Upper lobe of left lung (tissue), 6 donors: ENCODE data around the gene ZNG1E. TPM values are rescaled to one million over a fixed set of nuclear protein-coding genes. Genes with fewer than 3 reads are reported as not detected.
A peak's percentile ranks its signal among the peaks of the same experiment; 100 is the strongest.
"Not testable (repeated sequence)": the region's sequence is repeated elsewhere in the genome, so short reads cannot be mapped to it uniquely, and the experiment has no call there.

ENCODE experiments used
- ATAC-seq, 2 donors: fragments of 200-7000 bp; cut with Tn5 transposase; one replicate each; pipeline ENCODE4 v1.9.1; 2022; ENCODE audit warnings: mild to moderate bottlenecking in 2 of 2, moderate library complexity in 2 of 2; ENCODE audit not compliant: low FRiP score in 2 of 2
- DNase-seq, 2 donors: peaks; one replicate each; pipeline ENCODE4 v3.0.0-alpha.2; 2019 to 2020
- H3K27ac ChIP-seq, 4 donors: fragments of 200-600 bp; sonication (generic); one replicate each; pipeline ENCODE4 v1.5.1; 2016 to 2019
- H3K27me3 ChIP-seq, 4 donors: fragments of 200-600 bp; sonication (generic); one replicate each; pipeline ENCODE4 v1.5.1; 2017 to 2019
- H3K36me3 ChIP-seq, 4 donors: fragments of 200-600 bp; sonication (generic); one replicate each; pipeline ENCODE4 v1.5.1; 2016 to 2019
- H3K4me1 ChIP-seq, 4 donors: fragments of 200-600 bp; sonication (generic); one replicate each; pipeline ENCODE4 v1.5.1; 2018 to 2019
- H3K4me3 ChIP-seq, 4 donors: fragments of 200-600 bp; sonication (generic); one replicate each; pipeline ENCODE4 v1.5.1; 2017 to 2019; ENCODE audit warnings: mild to moderate bottlenecking in 2 of 4, moderate library complexity in 1 of 4
- H3K9me3 ChIP-seq, 4 donors: fragments of 200-600 bp; sonication (generic); one replicate each; pipeline ENCODE4 v1.5.1; 2018 to 2019
- POLR2AphosphoS5 ChIP-seq, 2 donors: sonication (generic); formaldehyde crosslinking; IDR thresholded peaks; one replicate each; pipeline ENCODE4 v1.5.1; 2017; ENCODE audit warnings: antibody characterized with exemption in 2 of 2
- WGBS, 2 donors: methylation state at CpG; one replicate each; pipeline ENCODE4 v1.1.5; 2017 to 2018; 5-methylcytosine and 5-hydroxymethylcytosine counted together
- total RNA-seq, 6 donors: library from RNA; depleted of rRNA in 4 of 6; stranded (reverse); fragments of >200 nt in 4 of 6; gene quantifications; one replicate each; pipeline versions ENCODE4 v1.1.0 to v1.2.1, GENCODE V29; 2016 to 2021
- TF ChIP-seq, protein P1 (sequence below), 6 experiments: fragments of 450-650 bp in 4 of 6; fragments of 200-600 bp in 2 of 6; sonication (generic) in 2 of 6; IDR thresholded peaks; one replicate each; pipeline ENCODE4 v1.5.1; 2016 to 2019; ENCODE audit warnings: antibody characterized with exemption in 6 of 6
- donor health status: DM: no; HTN: no; CAD: no; lungs with moderate emphysema.
- donor health status: DM: no; HTN: yes; CAD: no; lungs with severe emphysema.

ZNG1E gene
- 10 to 100 TPM; 27.0 to 65.6 (median 37.1) TPM for total RNA-seq

DNA sequence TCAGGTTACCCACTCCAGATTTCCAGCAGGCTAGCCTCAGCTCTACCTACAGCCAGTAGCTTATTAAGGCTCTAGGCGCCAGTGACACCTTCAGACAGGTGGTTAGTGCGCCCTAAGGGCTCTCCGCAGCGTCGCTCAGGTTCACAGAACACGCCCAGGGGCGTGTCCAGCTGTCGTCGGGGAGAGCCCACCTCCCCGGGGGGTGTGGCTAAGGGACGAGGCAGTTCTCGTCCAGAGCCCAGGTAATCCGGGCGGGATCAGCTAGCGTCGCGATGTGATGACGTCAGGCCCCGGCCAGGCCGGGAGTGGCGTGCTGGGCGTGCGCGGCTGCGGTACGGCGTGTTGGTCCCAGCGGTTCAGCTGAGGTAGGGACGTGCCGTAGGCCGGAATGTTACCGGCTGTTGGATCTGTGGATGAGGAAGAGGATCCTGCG lies at the start of gene ZNG1E:
ZNG1E (plus strand) TSS at position 340 of the 433 bp plus-strand sequence; CDS start at position 389, 49 bp downstream.
- peak within 1 kb of the TSS; percentile 48 to 71 (median 60) for H3K27ac ChIP-seq
- peak; percentile 75 to 91 for DNase-seq
- TF ChIP-seq POLR2AphosphoS5 (IDR thresholded peaks at IDR 0.05), result peak in 1 of 2 donors; percentile 25
- H3K36me3 ChIP-seq, H3K9me3 ChIP-seq, H3K27me3 ChIP-seq, H3K4me1 ChIP-seq, ATAC-seq: not testable (repeated sequence)
- WGBS, 2 donors, result 0 to 3% methylated on average over 2 to 4 of the region's 33 CpGs
- H3K4me3 ChIP-seq, result peak within 1 kb of the TSS in 3 of 4 donors; percentile 41 to 50 (median 48)

DNA sequence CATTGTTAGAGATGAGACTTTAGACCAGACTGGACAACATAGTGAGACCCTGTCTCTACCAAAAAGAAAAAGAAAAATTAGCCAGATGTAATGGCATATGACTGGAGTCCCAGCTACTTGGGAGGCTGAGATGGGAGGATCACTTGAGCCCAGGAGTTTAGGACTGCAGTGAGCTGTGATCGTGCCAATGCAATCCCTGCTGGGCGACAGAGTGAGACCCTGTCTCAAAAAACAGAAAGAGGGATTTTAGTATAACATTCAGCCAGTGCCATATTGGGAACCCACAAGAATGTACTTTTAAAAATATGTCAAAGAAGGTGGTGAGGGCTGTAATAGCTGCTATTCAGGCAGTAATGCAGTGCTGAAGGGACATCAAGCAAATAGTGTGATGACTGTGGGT lies 2.1 kb upstream of the ZNG1E start:
- not testable (repeated sequence) for DNase-seq, H3K4me1 ChIP-seq, H3K4me3 ChIP-seq, H3K9me3 ChIP-seq, H3K36me3 ChIP-seq, ATAC-seq, H3K27ac ChIP-seq, H3K27me3 ChIP-seq
- 87 to 89% methylated on average over 2 of the region's 2 CpGs for WGBS, 2 donors

DNA sequence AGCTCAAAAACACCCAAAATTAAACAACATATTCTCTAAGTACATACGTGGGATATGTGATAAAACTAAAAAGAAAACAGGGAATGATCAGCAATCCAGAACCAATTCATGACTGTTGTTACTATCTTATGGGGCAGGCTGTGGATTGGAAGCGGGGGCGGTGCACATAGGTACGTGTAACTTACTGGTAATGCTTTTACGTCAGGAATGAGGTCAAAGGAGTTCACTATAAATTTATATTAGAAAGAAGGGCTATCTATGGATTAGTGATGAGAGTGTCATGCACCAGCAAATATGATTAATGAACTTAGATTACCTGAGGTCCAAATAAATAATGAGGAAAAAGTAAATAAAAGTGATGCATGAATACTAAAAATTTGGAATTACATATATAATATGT lies 710 bp upstream of the ZNG1E start:
- 40 to 44% methylated on average over 4 to 5 of the region's 5 CpGs for WGBS, 2 donors
- not testable (repeated sequence) for H3K9me3 ChIP-seq, H3K4me3 ChIP-seq, H3K27me3 ChIP-seq, H3K27ac ChIP-seq, ATAC-seq, DNase-seq, H3K4me1 ChIP-seq, H3K36me3 ChIP-seq

DNA sequence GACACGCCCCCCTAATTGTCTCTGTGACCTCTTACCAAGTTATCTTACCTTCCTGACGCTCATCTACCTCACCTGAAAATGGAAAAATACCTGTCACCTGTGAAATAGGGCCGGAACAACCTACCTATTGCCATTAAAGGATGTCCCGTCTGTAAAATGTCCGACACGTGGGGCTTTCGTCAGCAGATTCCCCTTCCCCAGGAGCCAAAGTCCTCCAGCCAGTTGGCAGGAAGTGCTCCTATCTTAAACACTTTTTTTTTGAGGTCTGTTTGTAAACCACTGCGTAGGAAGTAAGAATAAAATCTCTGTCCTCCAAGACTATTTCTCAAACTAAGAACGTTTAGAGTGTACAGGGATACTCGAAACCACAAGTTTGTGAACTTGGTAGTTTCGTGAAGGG lies 661 bp downstream of the ZNG1E start:
- not testable (repeated sequence) for H3K27me3 ChIP-seq, H3K36me3 ChIP-seq, H3K9me3 ChIP-seq, ATAC-seq, H3K4me1 ChIP-seq
- peak overlapping the region in 3 of 4 donors; percentile 24 to 38 (median 37) for H3K4me3 ChIP-seq
- peak overlapping the region in 1 of 4 donors; percentile 53 for H3K27ac ChIP-seq
- 0 to 3% methylated on average over 5 of the region's 11 CpGs for WGBS, 2 donors
- DNase-seq, result peak in 1 of 2 donors; percentile 67

DNA sequence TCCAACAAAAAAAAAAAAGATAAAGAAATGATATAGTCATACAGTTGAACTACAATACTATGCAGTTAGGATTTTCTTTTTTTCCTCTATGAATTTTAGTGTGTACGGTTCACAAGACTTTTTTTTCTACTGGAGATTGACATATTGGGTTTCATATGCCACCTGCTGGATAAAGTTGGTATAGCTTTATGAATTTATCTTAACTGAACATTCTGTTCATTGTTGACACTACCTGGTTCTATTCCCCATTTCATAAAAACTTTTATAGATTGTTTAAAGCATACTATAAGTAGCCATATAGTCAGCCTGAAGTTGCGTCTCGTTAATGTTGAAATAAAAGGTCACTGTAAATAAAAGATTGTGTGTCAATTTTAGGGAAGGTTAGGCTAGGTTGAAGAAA lies 2.8 kb downstream of the ZNG1E start:
- ATAC-seq, result not testable (repeated sequence)
- 24 to 30% methylated on average over 3 of the region's 3 CpGs for WGBS, 2 donors

DNA sequence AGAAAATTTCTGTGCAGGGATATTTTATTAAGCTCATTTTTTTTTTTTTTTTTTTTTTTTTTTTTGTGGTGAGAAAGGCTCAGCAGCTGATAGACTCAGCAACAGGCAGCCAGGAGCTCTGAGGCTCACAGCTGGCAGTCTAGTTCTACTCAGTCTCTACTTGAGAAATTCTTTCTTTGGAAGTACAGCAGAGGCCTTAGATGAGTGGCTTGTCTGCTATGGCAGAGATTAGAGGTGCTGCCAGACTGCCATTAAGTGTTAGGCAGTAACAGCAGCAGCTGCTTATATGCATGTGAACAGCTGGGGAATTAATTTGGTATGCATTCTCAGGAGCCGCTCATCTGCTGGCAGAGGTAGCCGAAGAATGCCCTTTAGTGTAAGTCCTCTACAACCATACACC lies 27.8 kb downstream of the ZNG1E start:
- H3K9me3 ChIP-seq, H3K4me1 ChIP-seq, H3K36me3 ChIP-seq, ATAC-seq, H3K4me3 ChIP-seq, H3K27me3 ChIP-seq, H3K27ac ChIP-seq: not testable (repeated sequence)
- no CpG with 5 or more reads among the region's 2 CpGs for WGBS, 2 donors
- DNase-seq, result peak in 1 of 2 donors; percentile 32

More for the DNA sequence above, 2.8 kb downstream of the ZNG1E start:
- not testable (repeated sequence) for H3K9me3 ChIP-seq, H3K36me3 ChIP-seq, H3K4me3 ChIP-seq, H3K27ac ChIP-seq, H3K27me3 ChIP-seq, H3K4me1 ChIP-seq, DNase-seq
- TF ChIP-seq, protein P1, sequence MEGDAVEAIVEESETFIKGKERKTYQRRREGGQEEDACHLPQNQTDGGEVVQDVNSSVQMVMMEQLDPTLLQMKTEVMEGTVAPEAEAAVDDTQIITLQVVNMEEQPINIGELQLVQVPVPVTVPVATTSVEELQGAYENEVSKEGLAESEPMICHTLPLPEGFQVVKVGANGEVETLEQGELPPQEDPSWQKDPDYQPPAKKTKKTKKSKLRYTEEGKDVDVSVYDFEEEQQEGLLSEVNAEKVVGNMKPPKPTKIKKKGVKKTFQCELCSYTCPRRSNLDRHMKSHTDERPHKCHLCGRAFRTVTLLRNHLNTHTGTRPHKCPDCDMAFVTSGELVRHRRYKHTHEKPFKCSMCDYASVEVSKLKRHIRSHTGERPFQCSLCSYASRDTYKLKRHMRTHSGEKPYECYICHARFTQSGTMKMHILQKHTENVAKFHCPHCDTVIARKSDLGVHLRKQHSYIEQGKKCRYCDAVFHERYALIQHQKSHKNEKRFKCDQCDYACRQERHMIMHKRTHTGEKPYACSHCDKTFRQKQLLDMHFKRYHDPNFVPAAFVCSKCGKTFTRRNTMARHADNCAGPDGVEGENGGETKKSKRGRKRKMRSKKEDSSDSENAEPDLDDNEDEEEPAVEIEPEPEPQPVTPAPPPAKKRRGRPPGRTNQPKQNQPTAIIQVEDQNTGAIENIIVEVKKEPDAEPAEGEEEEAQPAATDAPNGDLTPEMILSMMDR (IDR thresholded peaks at IDR 0.05), result peak in 1 of 6 experiments; percentile 9

DNA sequence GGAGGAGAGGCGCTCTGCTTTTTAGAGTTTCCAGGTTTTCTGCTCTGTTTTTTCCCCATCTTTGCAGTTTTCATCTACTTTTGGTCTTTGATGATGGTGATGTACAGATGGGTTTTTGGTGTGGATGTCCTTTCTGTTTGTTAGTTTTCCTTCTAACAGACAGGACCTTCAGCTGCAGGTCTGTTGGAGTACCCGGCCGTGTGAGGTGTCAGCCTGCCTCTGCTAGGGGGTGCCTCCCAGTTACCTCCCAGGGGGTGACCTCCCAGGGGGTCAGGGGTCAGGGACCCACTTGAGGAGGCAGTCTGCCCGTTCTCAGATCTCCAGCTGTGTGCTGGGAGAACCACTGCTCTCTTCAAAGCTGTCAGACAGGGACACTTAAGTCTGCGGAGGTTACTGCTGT lies 38.7 kb downstream of the ZNG1E start:
- WGBS, 2 donors, result 60 to 90% methylated on average over 2 to 3 of the region's 5 CpGs
- H3K4me3 ChIP-seq, DNase-seq, ATAC-seq, H3K9me3 ChIP-seq, H3K27me3 ChIP-seq, H3K27ac ChIP-seq, H3K4me1 ChIP-seq, H3K36me3 ChIP-seq: not testable (repeated sequence)

DNA sequence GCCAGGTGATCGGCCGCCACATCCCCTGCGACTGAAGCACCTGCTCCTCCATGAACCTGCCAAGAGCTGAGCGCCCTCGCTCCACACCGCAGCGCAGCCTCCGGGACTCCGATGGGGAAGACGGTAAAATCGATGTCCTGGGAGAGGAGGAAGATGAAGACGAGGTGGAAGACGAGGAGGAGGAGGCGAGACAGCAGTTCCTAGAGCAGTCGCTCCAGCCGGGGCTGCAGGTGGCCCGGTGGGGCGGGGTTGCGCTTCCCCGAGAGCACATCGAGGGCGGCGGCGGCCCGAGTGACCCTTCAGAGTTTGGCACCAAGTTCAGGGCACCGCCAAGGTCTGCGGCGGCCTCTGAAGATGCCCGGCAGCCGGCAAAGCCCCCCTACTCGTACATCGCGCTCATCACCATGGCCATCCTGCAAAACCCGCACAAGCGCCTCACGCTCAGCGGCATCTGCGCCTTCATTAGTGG lies 61.4 kb downstream of the ZNG1E start, which contains the start of gene FOXD4L4:
FOXD4L4 (plus strand) TSS at position 51 of the 469 bp plus-strand sequence; CDS start at position 51, 0 bp downstream.
- not testable (repeated sequence) for H3K4me1 ChIP-seq, ATAC-seq, H3K36me3 ChIP-seq, H3K9me3 ChIP-seq, H3K27ac ChIP-seq, H3K4me3 ChIP-seq, H3K27me3 ChIP-seq
- 22 to 25% methylated on average over 15 to 20 of the region's 38 CpGs for WGBS, 2 donors
- peak; percentile 15 to 81 for DNase-seq

DNA sequence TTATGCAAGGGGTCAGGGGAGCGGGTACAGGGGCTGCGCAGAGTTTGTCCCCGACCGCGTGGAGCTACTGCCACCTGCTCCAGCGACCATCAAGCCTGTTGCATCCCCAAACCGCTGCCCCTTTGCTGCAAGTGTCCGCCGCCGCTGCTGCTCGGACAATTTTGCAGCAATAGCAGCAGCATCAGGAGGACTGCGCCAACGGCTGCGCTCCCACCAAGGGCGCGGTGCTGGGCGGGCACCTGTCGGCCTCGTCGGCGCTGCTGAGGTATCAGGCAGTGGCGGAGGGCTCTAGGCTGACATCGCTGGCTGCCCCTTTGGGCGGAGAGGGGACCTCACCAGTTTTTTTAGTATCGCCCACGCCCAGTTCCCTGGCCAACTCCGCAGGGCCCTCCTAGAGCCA lies 62.4 kb downstream of the ZNG1E start:
- H3K9me3 ChIP-seq, H3K4me1 ChIP-seq, H3K36me3 ChIP-seq, H3K4me3 ChIP-seq, H3K27me3 ChIP-seq, ATAC-seq, H3K27ac ChIP-seq, DNase-seq: not testable (repeated sequence)
- WGBS, 2 donors, result no CpG with 5 or more reads among the region's 27 CpGs

Other genes with a start within 250 kb of the ZNG1E start
- 1 to 10 TPM in 1 of 6 donors, under 1 TPM in 4, not detected in 1; 0.22 to 1.0 (median 0.57) TPM for gene FOXD4L4, start 61.2 kb downstream of the ZNG1E start, total RNA-seq